Type B pancreatic cell (in vitro differentiated cells): ENCODE results near the gene KCNH8. TPM values are rescaled to one million over a fixed set of nuclear protein-coding genes. Genes with fewer than 3 reads are reported as not detected.

Experiments
- DNase-seq: peaks from one replicate; pipeline ENCODE4 v3.0.0; 2021; ENCODE audit warnings: mixed read lengths; ENCODE audit not compliant: unreplicated experiment; ENCODE audit errors: extremely low spot score
- H3K27ac Mint-ChIP-seq: 2 replicates; pipeline ENCODE4 v1.8.0; 2021; ENCODE audit warnings: mild to moderate bottlenecking, mixed read lengths
- H3K27me3 Mint-ChIP-seq: 2 replicates; pipeline ENCODE4 v1.8.0; 2021; ENCODE audit warnings: mixed read lengths
- H3K36me3 Mint-ChIP-seq: 2 replicates; pipeline ENCODE4 v1.8.0; 2021; ENCODE audit warnings: mixed read lengths
- H3K4me1 Mint-ChIP-seq: one replicate; pipeline ENCODE4 v1.8.0; 2021; ENCODE audit warnings: mixed read lengths; ENCODE audit not compliant: unreplicated experiment
- H3K4me3 Mint-ChIP-seq: 2 replicates; pipeline ENCODE4 v1.8.0; 2021; ENCODE audit warnings: mild to moderate bottlenecking, mixed read lengths
- H3K9me3 Mint-ChIP-seq: 2 replicates; pipeline ENCODE4 v1.8.0; 2021; ENCODE audit warnings: mixed read lengths
- CTCF ChIP-seq: fragments of 200-600 bp; sonication (generic); conservative IDR thresholded peaks from 2 replicates; pipeline ENCODE4 v1.5.0; 2021; ENCODE audit warnings: antibody characterized with exemption, mild to moderate bottlenecking
- total RNA-seq: library from RNA; stranded (reverse); gene quantifications from 2 replicates; pipeline ENCODE4 v1.2.1, GENCODE V29; 2021; ENCODE audit warnings: low replicate concordance

The KCNH8 gene
- total RNA-seq, 1 donor from 2014 or later, result 1.2 TPM

GRCh38 chr3:19206540-19206939 is 58.2 kb downstream of the KCNH8 start:
- H3K27me3 Mint-ChIP-seq, result no peaks in the 10 kb centered on the region
- DNase-seq, result no peak
- no peaks in the 10 kb centered on the region for H3K9me3 Mint-ChIP-seq
- H3K4me3 Mint-ChIP-seq, result no peak overlapping the region
- no peak overlapping the region for H3K27ac Mint-ChIP-seq
- H3K4me1 Mint-ChIP-seq, result no peaks in the 10 kb centered on the region
- TF ChIP-seq CTCF, result no peak
- no peaks in the 10 kb centered on the region for H3K36me3 Mint-ChIP-seq

GRCh38 chr3:19213603-19214220 is 65.4 kb downstream of the KCNH8 start:
- Mint-ChIP-seq H3K27ac (no peak overlapping the region), H3K4me3 (no peak overlapping the region), H3K9me3 (no peaks in the 10 kb centered on the region), H3K36me3 (no peaks in the 10 kb centered on the region), H3K27me3 (no peaks in the 10 kb centered on the region), H3K4me1 (no peaks in the 10 kb centered on the region)
- no peak for DNase-seq
- no peak for TF ChIP-seq CTCF

- Mint-ChIP-seq H3K9me3 (no peaks in the 10 kb centered on the region), H3K4me1 (no peaks in the 10 kb centered on the region)
- DNase-seq, result no peak
These were observed 67.1 kb downstream of the KCNH8 start for GRCh38 chr3:19215427-19215826.

GRCh38 chr3:19216669-19217337 is 68.5 kb downstream of the KCNH8 start:
- H3K27ac Mint-ChIP-seq, result no peak overlapping the region
- no peaks in the 10 kb centered on the region for H3K9me3 Mint-ChIP-seq
- TF ChIP-seq CTCF, result no peak
- H3K4me1 Mint-ChIP-seq, result no peaks in the 10 kb centered on the region
- H3K36me3 Mint-ChIP-seq, result no peaks in the 10 kb centered on the region
- no peak overlapping the region for H3K4me3 Mint-ChIP-seq
- no peak for DNase-seq
- H3K27me3 Mint-ChIP-seq, result no peaks in the 10 kb centered on the region

More at GRCh38 chr3:19215427-19215826, 67.1 kb downstream of the KCNH8 start:
- TF ChIP-seq CTCF, result no peak
- H3K27ac Mint-ChIP-seq, result no peak overlapping the region
- H3K36me3 Mint-ChIP-seq, result no peaks in the 10 kb centered on the region
- H3K27me3 Mint-ChIP-seq, result no peaks in the 10 kb centered on the region
- H3K4me3 Mint-ChIP-seq, result no peak overlapping the region

- TF ChIP-seq CTCF, result no peak
- H3K27ac Mint-ChIP-seq, result peak overlapping the region; percentile 2
- no peaks in the 10 kb centered on the region for H3K36me3 Mint-ChIP-seq
These were observed 72.0 kb downstream of the KCNH8 start for GRCh38 chr3:19220311-19220710.

More at GRCh38 chr3:19220311-19220710, 72.0 kb downstream of the KCNH8 start:
- H3K9me3 Mint-ChIP-seq, result no peaks in the 10 kb centered on the region
- H3K4me1 Mint-ChIP-seq, result no peaks in the 10 kb centered on the region
- H3K27me3 Mint-ChIP-seq, result no peaks in the 10 kb centered on the region
- no peak for DNase-seq
- H3K4me3 Mint-ChIP-seq, result no peak overlapping the region
